TTC549 (cell line): Measurements from ENCODE around the gene EVL.
"Not testable (repeated sequence)": the region's sequence is repeated elsewhere in the genome, so short reads cannot be mapped to it uniquely, and the experiment has no call there.

ENCODE experiments used
- FAIRE-seq: peaks from 2 replicates; lab custom pipeline; 2012; peaks lifted over from hg19 to GRCh38; lab: Jason Lieb, UNC

Gene EVL, protein sequence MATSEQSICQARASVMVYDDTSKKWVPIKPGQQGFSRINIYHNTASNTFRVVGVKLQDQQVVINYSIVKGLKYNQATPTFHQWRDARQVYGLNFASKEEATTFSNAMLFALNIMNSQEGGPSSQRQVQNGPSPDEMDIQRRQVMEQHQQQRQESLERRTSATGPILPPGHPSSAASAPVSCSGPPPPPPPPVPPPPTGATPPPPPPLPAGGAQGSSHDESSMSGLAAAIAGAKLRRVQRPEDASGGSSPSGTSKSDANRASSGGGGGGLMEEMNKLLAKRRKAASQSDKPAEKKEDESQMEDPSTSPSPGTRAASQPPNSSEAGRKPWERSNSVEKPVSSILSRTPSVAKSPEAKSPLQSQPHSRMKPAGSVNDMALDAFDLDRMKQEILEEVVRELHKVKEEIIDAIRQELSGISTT

DNA sequence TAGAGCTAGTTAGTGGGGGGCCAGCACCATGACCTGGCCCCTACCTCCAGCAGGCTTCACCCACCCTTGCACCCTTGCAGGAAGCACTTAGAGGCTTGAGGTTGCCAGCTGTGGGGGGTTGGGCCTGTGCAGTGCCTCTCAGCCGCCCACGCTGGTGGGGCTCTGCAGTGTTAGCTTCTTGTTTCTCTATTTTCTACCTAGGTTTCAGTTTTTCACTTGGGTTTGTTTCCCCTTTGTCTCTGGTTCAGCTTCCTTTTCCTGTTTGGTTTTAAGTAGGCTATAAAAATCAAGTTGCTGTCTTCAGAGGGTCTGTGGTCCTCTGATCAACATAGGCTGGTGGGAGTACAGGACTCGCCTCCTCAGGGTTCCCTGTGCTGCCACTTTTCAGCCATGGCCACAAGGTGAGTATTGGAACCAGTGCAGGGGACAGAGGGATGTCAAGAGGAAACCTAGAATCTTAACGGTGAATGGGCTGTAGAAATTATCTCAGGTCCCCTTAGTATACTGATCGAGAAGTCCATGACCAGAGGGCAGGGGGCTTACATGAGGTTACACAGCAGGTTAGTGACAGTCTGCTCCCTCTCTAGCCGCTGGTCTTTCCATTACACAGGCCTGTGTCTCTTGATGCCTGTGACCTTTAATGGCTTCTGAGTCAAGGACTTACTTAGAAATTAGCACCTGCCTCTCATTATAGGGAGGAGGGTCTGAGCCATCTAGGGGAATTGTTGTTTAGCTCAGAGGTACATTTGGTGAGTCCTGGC lies at the start of gene EVL:
Gene EVL, plus strand, starts transcription at position 312 of the 761 bp plus-strand sequence. Its CDS starts 79 bp downstream, at position 391.
- FAIRE-seq: no peak

DNA sequence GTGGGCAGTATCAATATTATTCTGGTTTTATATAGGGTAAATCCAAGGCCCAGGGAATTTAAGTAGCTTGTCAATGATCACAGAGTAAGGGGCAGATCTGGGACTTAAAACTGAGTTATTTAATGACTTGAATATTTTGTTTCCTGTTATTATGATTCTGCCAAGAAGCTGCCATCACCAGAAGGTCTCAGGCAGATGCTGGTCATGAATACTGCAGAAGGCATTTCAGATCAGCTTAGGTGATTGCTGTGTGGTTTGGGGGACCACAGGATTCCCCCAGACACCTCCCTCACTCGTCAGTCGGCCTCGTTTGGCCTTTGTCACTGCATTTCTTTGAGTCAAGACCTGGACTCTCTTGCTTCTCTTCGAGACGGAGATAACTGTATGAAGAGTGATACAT lies 47.7 kb upstream of the EVL start:
- FAIRE-seq: no peak

DNA sequence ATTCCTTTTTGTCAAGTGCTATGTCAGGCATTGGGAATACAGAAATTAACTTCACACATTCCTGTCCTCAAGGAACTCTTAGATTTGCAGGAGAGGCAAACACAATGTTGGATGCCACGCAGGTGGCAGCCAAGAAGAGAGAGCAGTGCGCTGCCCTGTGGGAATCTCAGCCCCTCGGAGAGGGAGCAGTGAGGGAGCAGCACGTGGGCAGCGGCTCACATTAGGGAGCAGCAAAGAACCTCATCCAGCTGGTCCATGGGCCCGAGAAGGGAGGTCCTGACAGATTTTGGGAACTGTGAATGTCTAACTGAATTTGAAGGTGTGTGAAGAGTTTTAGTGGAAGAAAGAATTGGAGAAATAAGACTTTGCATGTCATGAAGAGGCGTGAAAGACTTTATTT lies 47.2 kb upstream of the EVL start:
- no peak for FAIRE-seq

DNA sequence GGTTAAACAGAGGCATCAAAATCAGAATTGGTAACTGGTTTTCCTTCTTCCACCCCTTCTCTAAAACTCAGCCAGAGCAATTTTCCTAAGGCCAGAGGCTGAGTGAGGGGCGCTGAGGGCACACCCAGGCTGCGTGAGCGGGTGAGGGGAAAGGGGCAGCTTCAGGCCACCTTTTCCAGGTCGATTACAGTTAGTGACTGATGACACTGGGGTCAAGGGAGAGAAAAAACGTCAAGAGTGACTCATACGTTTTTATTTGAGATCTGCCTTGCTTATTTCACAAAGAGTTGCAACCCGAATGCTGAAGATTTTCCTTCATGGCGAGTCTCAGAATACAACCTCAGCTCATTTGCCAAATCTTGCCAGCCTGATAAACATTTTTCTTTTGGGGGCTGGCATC lies 46.7 kb upstream of the EVL start:
- no peak for FAIRE-seq

DNA sequence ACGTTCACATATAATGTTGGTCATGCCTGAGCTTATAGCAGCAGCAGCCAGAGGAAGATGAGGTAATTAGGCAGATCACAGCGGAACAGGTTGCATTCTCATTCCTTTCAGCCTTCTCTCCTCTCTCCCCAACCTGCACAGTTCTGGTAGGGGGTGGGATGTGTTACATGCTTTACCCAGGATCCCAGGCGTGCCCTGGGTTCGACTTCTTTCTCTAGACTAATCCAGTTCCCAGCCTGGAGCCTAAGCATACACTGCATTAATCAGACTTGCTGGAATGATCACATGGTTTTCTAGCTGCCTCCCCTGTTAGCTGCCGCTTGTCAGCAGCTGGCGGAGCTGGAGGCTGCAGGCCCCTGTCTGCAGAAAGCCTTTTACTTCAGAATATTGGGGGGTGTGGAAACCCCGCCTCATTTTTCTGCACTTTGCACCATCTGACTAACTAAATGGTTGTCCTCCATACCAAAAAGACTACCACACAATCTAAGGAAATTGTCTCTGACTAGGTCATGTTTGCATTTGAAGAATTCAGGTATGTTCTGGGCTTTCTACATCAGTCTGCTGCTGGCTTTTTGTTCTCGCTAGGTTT lies 46.0 kb upstream of the EVL start:
- no peak for FAIRE-seq

DNA sequence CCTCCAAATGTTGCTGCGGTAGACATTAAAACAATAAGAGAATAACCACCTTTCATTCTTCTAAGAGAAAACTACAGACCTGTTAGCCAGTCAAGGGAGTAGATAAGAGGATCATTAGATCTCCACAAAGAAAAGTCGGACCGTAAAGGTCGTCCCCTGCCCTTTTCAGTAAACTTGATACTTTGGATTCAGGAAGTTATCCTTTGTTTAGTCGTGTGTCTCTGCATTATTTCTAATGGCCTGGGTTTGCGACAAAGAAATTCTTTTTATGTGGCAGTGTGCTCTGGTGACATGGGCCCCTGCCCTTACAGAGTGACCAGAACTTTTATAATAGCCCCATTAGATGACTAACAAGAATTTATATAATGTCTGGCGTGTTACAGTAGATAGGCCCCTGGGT lies 44.6 kb upstream of the EVL start:
- FAIRE-seq: no peak

DNA sequence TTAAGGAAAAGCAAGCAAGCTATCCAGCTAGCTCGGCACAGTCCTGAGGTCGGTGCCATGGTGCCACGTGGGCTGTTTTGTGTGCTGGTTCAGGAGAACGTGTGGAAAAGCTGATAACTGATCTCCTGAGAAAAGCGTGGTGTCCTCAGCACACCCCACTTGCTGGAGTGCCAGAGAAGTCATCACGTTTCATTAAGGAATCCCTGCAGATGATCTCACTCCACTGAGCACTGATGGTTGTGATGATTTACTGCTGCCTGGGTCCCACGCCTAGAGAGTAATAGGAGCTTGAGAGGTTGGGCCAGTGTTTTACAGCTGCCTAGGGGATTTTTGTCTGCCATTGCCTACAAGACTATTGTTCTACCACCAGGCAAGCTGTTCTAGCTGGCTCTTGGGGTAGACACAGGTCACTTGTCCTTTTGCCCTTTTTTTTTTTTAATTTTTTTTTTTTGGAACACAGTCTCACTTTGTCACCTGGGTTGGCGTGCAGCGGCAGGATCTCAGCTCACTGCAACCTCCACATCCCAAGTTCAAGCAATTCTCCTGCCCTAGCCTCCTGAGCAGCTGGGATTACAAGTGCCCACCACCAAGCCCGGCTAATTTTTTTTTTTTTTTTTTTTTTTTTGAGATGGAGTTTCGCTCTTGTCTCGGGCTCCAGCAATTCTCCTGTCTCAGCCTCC lies 42.3 kb upstream of the EVL start:
- FAIRE-seq: no peak

DNA sequence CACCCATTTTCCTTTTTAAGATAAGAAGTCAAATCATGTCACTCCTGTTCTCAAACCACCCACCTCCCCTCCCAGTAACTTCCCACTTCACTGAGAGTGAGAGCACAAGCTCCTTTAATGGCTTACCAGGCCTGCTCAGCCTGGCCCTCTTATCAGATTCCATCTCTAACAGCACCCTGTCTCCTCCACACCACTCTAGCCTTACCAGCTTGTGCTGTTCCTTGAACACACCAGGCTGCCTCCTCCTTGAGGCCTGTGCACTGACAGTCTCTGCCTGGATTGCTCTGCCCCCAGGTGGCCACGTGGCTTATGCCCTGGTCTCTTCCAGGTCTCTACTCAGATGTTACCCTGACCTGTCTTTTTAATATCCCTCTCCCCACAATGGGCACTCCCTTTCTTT lies 40.1 kb upstream of the EVL start:
- no peak for FAIRE-seq

DNA sequence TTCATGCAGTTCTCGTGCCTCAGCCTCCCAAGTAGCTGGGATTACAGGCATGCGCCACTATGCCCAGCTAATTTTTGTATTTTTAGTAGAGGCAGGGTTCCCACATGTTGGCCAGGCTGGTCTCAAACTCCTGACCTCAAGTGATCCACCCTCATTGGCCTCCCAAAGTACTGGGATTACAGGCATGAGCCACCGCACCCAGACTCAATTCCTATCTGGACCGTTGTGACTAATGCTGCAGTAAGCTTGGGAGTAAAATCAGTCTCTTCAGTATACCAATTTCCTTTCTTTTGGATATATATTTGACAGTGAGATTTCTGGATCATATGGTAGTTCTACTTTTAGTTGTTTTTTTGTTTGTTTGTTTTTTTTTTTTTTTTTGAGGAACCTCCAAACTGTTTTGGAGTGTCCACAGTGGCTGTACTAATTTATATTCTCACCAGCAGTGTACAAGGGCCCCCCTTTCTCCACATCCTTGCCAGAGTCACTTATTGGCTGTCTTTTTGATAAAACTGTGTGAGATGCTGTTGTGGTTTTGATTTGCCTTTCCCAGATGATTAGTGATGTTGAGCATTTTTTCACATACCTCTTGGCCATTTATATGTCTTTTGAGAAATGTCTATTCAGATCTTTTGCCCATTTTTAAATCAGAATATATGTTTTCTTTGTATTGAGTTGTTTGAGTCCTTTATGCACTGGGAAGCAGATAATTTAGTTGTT lies 37.3 kb upstream of the EVL start:
- no peak for FAIRE-seq

DNA sequence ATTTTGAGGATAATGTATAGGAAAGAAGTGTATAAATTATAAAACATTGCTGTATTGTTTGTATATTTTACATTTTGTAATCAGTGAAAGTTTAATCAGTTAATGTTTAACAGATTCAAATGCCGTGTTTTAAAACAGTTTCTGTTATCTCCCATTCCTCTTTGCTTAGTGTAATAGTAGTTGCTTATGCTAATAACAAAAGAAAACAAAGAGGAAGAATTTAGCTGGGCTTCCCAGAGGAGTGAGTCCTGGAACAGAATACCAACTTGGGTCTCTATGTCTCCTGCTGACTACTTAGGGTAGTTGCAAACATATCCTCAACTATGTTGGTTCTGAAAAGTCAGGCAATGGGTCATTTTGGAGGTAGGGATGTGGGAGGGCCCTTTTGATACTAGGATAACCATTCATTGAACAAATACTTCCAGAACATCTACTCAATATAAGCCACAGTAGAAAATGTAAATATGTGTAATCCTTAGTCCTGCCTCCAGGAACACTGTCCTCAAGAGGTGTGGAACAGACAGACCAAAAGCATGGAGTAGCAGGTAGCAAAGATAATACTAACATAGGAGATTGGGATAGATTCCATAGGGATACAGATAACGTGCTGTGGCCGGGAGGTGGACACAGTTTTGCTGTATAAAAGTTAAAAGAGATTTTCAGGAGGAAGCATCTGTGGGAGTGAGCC lies 36.1 kb upstream of the EVL start:
- FAIRE-seq: no peak

DNA sequence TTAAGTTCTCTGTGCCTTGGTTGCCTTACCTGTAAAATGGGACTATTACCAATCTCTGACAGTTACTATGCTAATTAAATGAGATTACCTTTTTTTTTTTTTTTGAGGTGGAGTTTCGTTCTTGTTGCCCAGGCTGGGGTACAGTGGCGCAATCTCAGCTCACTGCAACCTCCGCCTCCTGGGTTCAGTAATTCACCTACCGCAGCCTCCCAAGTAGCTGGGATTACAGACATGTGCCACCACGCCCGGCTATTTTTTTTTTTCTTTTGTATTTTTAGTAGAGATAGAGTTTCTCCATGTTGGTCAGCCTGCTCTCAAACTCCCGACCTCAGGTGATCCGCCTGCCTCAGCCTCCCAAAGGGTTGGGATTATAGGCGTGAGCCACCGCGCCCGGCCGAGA lies 35.2 kb upstream of the EVL start:
- not testable (repeated sequence) for FAIRE-seq

DNA sequence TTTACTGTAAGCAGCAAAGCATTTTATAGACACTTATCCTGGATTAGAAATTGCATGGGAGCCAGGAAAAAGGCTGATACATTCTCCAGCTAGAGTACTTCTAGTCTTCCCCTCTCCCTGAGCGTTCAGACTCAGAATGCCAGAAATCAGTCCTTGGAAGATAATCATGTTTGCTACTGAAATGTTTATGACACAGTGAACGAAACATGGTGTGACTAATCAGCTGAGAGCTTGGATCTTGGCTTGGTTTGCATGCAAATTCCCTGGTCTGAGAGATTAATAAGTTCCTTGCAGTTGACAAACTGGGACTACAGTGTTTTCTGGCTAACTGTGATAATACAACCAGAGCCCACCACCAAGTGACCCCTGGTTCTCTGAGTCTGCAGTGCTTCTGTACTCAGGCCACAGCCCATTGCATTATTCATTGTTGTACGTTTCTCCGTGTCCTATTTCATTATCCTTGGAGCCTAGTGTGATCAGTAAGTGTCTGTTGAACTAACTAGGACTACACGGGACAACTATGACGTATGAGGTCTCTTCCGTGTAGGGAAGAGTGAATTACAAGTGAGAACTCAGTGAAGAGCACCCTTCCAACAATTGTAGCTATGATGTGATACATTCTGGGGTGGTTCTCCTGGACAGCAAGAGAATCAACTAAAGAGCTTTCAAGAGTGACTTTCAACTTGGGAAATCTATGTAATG lies 34.6 kb upstream of the EVL start:
- no peak for FAIRE-seq

DNA sequence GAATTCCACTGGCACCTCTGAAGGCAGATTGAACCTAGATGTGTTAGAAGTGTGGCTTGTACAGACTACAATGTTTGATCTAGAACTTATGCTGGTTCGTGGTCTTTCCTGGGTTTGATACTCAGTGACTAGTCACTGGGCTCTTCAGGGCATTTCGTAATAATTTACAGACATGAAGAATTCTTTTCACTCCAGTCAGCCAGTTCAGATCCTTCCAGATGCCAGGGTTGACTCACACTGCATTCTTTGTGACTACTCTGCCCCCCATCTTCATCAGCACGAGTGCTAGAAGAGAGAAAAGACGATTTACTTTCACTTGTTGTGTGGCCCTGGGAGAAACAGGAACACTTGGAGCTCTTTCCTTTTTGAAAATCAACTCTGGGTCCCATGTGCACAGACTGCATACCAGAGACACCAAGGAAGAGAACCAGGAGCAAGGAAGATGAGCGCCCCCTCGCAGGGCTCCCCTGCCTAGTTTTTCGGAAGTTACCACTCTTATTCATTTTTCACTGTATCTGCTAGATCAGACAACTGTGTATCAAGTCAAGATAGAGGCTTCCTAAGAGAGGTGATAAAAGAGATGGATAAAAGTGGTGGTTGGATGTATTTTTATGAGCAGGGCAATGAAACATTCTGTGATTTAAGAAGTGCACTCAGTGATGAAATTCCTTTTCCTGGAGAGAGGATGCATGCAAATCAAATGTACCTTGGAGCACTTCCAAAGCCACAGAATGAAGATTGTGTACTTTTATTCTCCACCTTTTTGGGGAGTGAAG lies 33.5 kb upstream of the EVL start:
- FAIRE-seq: no peak

DNA sequence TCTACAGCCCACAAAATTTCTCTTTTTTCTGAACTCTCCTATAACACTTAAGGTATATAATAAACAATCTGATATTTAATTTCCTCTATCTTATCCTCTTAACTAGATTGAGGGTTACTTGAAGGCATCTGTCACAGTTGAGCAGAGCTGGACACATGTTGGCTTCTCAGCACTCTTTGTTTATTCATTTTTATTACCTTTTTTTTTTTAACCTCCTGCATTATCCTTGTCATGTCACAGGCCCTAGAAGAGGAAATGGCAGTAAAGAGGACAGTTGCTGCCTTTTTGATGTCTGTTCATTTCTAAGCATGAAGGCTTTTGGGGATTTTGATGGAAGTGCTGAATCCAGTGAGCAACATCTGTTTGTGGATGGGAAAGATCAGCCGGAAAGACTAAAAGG lies 32.5 kb upstream of the EVL start:
- no peak for FAIRE-seq

DNA sequence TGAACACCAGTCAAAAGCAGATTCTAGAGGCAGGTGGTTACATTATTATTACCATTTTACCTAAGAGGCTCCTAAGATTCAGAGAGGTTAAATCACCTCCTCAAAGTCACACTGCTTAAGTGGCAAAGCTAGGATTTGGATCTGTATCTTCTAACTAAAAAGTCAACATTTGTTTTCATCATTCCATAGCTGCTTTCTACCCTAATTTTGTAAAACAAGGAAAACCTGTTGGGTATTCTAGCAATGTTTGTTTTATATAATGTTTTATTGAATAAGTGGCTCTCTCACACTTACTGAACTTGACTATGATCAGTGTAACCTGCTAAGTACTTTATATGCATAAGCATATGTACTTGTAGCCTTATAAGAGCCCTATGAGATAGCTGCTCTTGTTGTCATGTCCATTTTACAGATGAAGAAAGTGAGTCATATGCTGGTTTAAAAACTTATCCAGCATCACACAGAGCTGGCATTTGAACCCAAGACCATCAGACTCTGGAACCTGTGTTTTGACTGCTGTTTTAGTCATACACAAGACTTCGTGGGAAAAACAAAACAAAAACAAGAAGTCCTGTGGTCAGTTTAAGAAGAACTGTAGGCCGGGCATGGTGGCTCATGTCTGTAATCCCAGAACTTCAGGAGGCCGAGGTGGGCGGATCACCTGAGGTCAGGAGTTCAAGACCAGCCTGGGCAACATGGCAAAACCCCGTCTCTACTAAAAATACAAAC lies 31.7 kb upstream of the EVL start:
- FAIRE-seq: no peak

DNA sequence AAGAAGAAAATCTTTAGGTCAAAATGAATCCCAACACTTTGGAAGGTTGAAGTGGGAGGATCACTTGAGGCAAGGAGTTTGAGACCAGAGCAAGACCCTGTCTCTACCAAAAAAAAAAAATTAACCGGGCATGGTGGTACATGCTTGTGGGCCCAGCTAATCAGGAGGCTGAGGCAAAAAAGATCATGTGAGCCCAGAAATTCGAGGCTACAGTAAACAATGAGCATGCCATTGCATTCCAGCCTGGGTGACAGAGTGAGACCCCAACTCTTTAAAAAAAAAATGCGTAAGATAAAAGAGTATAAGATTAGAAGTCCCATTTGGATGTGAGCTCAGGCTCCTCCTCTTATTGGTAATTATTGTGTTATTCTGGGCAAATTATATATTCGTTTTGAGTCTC lies 30.8 kb upstream of the EVL start:
- FAIRE-seq: no peak

DNA sequence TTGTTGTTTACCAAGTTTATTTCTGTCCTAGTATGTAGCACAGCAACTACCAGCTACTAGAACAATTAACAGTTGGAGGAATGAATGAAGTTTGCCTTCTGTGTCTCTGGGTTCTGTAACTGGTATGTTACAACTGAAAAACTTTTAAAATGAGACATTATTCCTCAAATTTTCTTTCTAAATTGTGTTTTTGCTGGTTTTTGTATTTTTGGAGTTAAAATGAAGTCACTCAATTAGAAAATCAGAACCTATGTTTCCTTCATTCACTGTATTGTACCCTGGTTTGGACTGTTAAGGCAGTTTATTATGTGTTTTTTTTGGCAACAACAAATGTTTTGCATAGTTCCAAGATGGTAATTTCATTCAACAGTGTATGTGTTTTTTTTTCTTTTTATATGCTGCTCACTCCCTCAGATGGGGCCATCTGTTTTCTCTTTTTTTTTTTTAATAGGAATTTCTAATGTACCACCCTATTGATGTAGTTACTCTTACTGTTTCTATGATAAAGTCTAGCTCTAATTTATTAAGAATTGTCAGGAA lies 30.2 kb upstream of the EVL start:
- FAIRE-seq: no peak

DNA sequence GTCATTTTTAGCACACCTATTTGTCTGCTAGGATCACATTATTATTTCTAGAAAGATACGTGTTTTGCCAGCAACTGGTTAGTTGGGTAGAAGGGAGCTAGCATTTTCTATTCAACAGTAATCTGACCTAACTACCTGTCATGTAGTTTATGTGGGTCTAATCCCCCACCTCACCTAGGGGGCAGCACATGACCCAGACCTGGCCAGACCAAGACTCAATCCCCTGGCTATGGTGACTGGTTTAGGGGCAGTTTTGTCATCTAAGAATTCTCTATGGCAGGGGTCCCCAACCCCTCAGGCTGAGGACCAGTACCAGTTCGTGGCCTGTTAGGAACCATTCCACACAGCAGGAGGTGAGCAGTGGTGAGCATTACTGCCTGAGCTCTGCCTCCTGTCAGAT lies 29.5 kb upstream of the EVL start:
- FAIRE-seq: no peak

DNA sequence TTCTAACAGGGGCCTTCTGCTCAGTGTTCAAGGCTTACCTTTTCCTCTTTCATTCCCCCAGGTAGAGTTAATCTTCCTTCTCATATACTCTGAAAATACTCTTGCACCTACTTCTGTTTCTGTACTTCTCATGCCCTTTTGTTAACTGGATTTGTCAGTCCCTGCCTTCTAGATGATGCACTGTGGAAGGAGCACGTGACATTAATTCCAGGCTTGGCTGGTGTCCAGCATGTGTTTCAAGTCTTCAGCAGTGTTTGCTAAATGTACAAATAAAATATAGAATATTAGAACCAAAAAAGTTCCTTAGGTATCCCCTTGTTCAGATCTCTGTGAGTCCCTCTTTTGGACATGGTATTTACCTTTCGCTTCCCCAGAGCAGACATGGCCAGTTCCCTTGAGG lies 27.9 kb upstream of the EVL start:
- no peak for FAIRE-seq
